Loucy (cell line): Measurements from ENCODE around the gene CYYR1.

ENCODE experiments used
- CTCF ChIP-seq: fragments of 200-600 bp; sonication (generic); conservative IDR thresholded peaks from 2 replicates; pipeline ENCODE4 v1.5.1; 2014; ENCODE audit warnings: mild to moderate bottlenecking, antibody characterized with exemption, low read length
- EZH2phosphoT487 ChIP-seq: fragments of 200-600 bp; IDR thresholded peaks from 2 replicates; pipeline ENCODE4 v1.6.1; 2018; ENCODE audit warnings: antibody characterized with exemption, mild to moderate bottlenecking, moderate library complexity, borderline replicate concordance

- no peak for TF ChIP-seq CTCF
- no peak for TF ChIP-seq EZH2phosphoT487
These were observed 20.7 kb upstream of the CYYR1 start for GRCh38 chr21:26593800-26594199.
